Activated CD4-positive, alpha-beta T cell treated with anti-CD3 and anti-CD28 coated beads, Interleukin-2, amount 10 ng/mL, durations not matched to agents 24 days and 14 days (primary cell): Measurements from ENCODE around the gene FMO5. TPM values are rescaled to one million over a fixed set of nuclear protein-coding genes. Genes with fewer than 3 reads are reported as not detected.
"Not testable (repeated sequence)": the region's sequence is repeated elsewhere in the genome, so short reads cannot be mapped to it uniquely, and the experiment has no call there.

ENCODE experiments used
- DNase-seq: peaks from one replicate; pipeline ENCODE4 v3.0.0; 2022
- H3K27ac Mint-ChIP-seq: one replicate; pipeline ENCODE4 v1.8.0; 2022; ENCODE audit warnings: mild to moderate bottlenecking, mixed read lengths
- H3K27me3 Mint-ChIP-seq: one replicate; pipeline ENCODE4 v1.8.0; 2022; ENCODE audit warnings: mixed read lengths
- H3K36me3 Mint-ChIP-seq: one replicate; pipeline ENCODE4 v1.8.0; 2022; ENCODE audit warnings: low read depth, mild to moderate bottlenecking, mixed read lengths
- H3K4me1 Mint-ChIP-seq: one replicate; pipeline ENCODE4 v1.8.0; 2021; ENCODE audit warnings: mixed read lengths
- H3K4me3 Mint-ChIP-seq: one replicate; pipeline ENCODE4 v1.8.0; 2022; ENCODE audit warnings: mild to moderate bottlenecking, moderate library complexity, mixed read lengths
- H3K9me3 Mint-ChIP-seq: one replicate; pipeline ENCODE4 v1.8.0; 2021; ENCODE audit warnings: mixed read lengths
- intact Hi-C: fragments of 100-400 bp; cut with micrococcal nuclease; formaldehyde crosslinking; loops from one replicate; pipeline ENCODE4 v1.15.1; 2023
- total RNA-seq: library from RNA; stranded (reverse); gene quantifications from 2 replicates; pipeline ENCODE4 v1.2.3, GENCODE V29; 2022

FMO5 gene
- total RNA-seq, 1 donor from 2014 or later = 0.12 TPM

GRCh38 chr1:147169171-147169570 lies 56.0 kb downstream of the FMO5 start:
- intact Hi-C loops = no loop called here
- Mint-ChIP-seq H3K4me1 (peaks cover 30% of the 10 kb centered on the region), H3K27ac (no peak overlapping the region), H3K27me3 (no peaks in the 10 kb centered on the region), H3K9me3 (peaks cover 6% of the 10 kb centered on the region), H3K4me3 (no peak overlapping the region), H3K36me3 (peaks cover 20% of the 10 kb centered on the region)
- DNase-seq = no peak

- H3K27ac Mint-ChIP-seq = no peak overlapping the region
Observed at GRCh38 chr1:147168626-147169058, 56.5 kb downstream of the FMO5 start.

GRCh38 chr1:147167365-147167764 lies 57.8 kb downstream of the FMO5 start:
- Mint-ChIP-seq H3K27ac (no peak overlapping the region), H3K4me3 (no peak overlapping the region), H3K4me1 (peaks cover 17% of the 10 kb centered on the region), H3K27me3 (no peaks in the 10 kb centered on the region), H3K36me3 (peaks cover 20% of the 10 kb centered on the region), H3K9me3 (no peaks in the 10 kb centered on the region)
- intact Hi-C loops = no loop called here
- no peak for DNase-seq

More at GRCh38 chr1:147168626-147169058, 56.5 kb downstream of the FMO5 start:
- Mint-ChIP-seq H3K4me1 (peaks cover 27% of the 10 kb centered on the region), H3K9me3 (peaks cover 6% of the 10 kb centered on the region), H3K4me3 (no peak overlapping the region), H3K27me3 (no peaks in the 10 kb centered on the region), H3K36me3 (peaks cover 19% of the 10 kb centered on the region)
- DNase-seq = no peak
- intact Hi-C loops = no loop called here

- Mint-ChIP-seq H3K4me3 (no peak overlapping the region), H3K36me3 (peaks cover 41% of the 10 kb centered on the region), H3K9me3 (no peaks in the 10 kb centered on the region), H3K27ac (no peak overlapping the region), H3K27me3 (no peaks in the 10 kb centered on the region), H3K4me1 (no peaks in the 10 kb centered on the region)
- no peak for DNase-seq
- intact Hi-C loops = no loop called here
Observed at GRCh38 chr1:147163019-147163418, 62.1 kb downstream of the FMO5 start.

- no peaks in the 10 kb centered on the region for H3K4me1 Mint-ChIP-seq
- H3K9me3 Mint-ChIP-seq = no peaks in the 10 kb centered on the region
- H3K27me3 Mint-ChIP-seq = no peaks in the 10 kb centered on the region
- peaks cover 48% of the 10 kb centered on the region for H3K36me3 Mint-ChIP-seq
- H3K27ac Mint-ChIP-seq = no peak overlapping the region
- H3K4me3 Mint-ChIP-seq = no peak overlapping the region
- intact Hi-C loops = no loop called here
- DNase-seq = no peak
Observed at GRCh38 chr1:147162093-147162492, 63.0 kb downstream of the FMO5 start.

- intact Hi-C loops, DNase-seq, H3K27me3 Mint-ChIP-seq, H3K4me3 Mint-ChIP-seq, H3K27ac Mint-ChIP-seq, H3K4me1 Mint-ChIP-seq, H3K9me3 Mint-ChIP-seq: not testable (repeated sequence)
- H3K36me3 Mint-ChIP-seq = peaks cover 30% of the 10 kb centered on the region
Observed at GRCh38 chr1:147157116-147157515, 68.0 kb downstream of the FMO5 start.

- no peaks in the 10 kb centered on the region for H3K9me3 Mint-ChIP-seq
- no peaks in the 10 kb centered on the region for H3K4me1 Mint-ChIP-seq
- no peaks in the 10 kb centered on the region for H3K27me3 Mint-ChIP-seq
- H3K36me3 Mint-ChIP-seq = peaks cover 29% of the 10 kb centered on the region
- intact Hi-C loops = no loop called here
- H3K27ac Mint-ChIP-seq = no peak overlapping the region
- DNase-seq = no peak
- no peak overlapping the region for H3K4me3 Mint-ChIP-seq
Observed at GRCh38 chr1:147156642-147157041, 68.5 kb downstream of the FMO5 start.

GRCh38 chr1:147152772-147153171 lies 72.4 kb downstream of the FMO5 start:
- Mint-ChIP-seq H3K27me3 (peaks cover 9% of the 10 kb centered on the region), H3K9me3 (no peaks in the 10 kb centered on the region), H3K4me1 (no peaks in the 10 kb centered on the region), H3K4me3 (no peak overlapping the region), H3K36me3 (peaks cover 9% of the 10 kb centered on the region), H3K27ac (no peak overlapping the region)
- no peak for DNase-seq
- intact Hi-C loops = no loop called here

GRCh38 chr1:147151244-147151643 lies 73.9 kb downstream of the FMO5 start:
- Mint-ChIP-seq H3K27me3 (peaks cover 9% of the 10 kb centered on the region), H3K27ac (no peak overlapping the region), H3K36me3 (peaks cover 2% of the 10 kb centered on the region), H3K9me3 (no peaks in the 10 kb centered on the region), H3K4me3 (no peak overlapping the region), H3K4me1 (no peaks in the 10 kb centered on the region)
- intact Hi-C loops = no loop called here
- DNase-seq = no peak

GRCh38 chr1:147142886-147143285 lies 82.3 kb downstream of the FMO5 start:
- no peak overlapping the region for H3K27ac Mint-ChIP-seq
- H3K4me3 Mint-ChIP-seq = no peak overlapping the region
- no peak for DNase-seq
- no peaks in the 10 kb centered on the region for H3K36me3 Mint-ChIP-seq
- H3K9me3 Mint-ChIP-seq = no peaks in the 10 kb centered on the region
- H3K27me3 Mint-ChIP-seq = peaks cover 54% of the 10 kb centered on the region
- intact Hi-C loops = no loop called here
- no peaks in the 10 kb centered on the region for H3K4me1 Mint-ChIP-seq

Other genes with a start within 250 kb of the FMO5 start
- gene PRKAB2, start 52.9 kb downstream of the FMO5 start, total RNA-seq = 6.1 and 7.4 TPM in 2 replicates
- gene CHD1L, start 17.3 kb upstream of the FMO5 start, total RNA-seq = 72.9 and 80.3 TPM in 2 replicates